Activated effector memory CD4-positive, alpha-beta T cell treated with anti-CD3 and anti-CD28 coated beads, Interleukin-2, amount 50 U/mL, for 16 hours (primary cell): ENCODE results near the gene KCNT1.

Experiments
- DNase-seq: peaks from one replicate; pipeline ENCODE4 v3.0.0-alpha.2; 2020

KCNT1 gene

DNA sequence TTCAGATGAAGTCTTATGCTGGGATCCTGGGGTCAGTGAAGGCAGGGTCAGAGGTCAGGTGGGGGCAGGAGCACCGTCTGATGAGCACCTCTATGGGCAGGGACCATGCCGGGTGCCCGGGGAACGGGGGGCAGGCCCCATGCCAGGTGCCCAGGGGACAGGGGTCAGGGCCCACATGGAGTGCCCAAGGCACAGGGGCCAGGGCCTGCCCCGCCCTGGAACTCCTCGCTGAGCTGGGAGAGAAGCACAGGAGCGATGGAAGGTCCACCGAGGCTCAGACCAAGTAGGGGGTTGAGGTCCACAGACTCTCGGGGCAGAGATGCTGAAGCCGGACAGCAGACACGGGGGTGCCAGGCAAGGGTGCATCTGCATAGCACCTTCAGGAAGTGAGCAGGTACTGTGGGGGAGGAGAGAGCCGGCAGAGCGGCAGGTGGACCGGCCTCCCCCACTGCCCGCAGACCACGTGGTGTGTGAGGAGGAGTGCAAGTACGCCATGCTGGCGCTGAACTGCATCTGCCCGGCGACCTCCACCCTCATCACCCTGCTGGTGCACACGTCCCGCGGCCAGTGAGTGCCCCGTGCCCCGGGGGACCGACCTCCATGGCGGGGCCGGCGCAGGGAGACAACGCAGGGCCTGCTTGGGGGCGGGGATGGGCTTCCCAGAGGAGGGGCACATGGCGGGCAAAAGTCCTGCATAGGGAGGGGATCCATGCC is 67.7 kb downstream of the KCNT1 start:
- no peak for DNase-seq

DNA sequence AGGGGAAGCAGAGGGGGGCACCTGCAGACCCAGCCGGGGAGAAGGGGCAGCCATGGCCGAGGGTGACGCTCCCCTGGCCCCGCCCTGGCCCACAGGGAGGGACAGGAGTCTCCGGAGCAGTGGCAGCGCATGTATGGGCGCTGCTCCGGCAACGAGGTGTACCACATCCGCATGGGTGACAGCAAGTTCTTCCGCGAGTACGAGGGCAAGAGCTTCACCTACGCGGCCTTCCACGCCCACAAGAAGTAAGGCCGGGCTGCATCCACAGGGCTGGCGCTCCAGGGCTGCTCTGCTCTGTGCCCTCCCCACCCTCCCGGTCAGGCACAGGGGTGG is 68.2 kb downstream of the KCNT1 start:
- DNase-seq, result no peak

DNA sequence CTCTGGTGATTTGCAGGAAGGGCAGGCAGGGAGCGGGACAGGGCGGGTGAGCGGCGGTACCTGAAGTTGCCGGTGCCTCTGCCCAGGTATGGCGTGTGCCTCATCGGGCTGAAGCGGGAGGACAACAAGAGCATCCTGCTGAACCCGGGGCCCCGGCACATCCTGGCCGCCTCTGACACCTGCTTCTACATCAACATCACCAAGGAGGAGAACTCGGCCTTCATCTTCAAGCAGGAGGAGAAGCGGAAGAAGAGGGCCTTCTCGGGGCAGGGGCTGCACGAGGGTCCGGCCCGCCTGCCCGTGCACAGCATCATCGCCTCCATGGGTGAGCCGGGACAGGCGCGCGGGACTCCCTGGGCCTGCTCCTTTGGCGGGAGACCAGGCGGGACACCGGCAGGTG is 68.8 kb downstream of the KCNT1 start:
- DNase-seq, result no peak

DNA sequence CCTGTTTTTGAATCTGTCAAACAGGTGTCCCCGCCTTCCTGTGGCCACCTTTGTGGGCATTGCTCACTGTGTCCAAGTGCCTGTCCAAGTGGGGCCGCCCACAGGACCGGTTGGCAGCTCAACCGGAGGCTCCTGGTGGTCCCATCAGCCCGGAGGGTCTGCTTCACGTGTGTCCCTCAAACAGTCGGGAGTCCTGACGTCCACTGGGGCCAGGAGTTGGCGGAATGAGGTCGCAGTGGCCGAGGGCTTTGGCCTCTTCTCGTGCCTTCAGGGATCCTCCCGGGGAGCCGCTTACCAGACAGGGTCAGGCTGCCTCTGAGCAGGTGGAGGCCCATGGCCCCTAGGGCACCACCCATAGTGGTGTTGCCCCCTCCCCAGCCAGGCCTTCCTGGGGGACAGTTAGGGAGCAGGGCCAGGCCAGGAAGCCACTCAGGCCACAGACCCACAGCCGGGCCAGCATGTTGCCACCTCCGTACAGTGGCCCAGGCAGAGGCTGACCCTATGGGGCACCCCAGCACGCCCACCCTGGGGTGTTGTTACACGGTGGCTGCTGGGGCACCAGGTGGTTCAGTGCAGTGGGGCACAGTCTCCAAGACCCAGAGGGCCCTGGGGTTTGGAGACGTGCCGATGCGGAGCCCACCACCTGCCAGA is 69.5 kb downstream of the KCNT1 start:
- no peak for DNase-seq

DNA sequence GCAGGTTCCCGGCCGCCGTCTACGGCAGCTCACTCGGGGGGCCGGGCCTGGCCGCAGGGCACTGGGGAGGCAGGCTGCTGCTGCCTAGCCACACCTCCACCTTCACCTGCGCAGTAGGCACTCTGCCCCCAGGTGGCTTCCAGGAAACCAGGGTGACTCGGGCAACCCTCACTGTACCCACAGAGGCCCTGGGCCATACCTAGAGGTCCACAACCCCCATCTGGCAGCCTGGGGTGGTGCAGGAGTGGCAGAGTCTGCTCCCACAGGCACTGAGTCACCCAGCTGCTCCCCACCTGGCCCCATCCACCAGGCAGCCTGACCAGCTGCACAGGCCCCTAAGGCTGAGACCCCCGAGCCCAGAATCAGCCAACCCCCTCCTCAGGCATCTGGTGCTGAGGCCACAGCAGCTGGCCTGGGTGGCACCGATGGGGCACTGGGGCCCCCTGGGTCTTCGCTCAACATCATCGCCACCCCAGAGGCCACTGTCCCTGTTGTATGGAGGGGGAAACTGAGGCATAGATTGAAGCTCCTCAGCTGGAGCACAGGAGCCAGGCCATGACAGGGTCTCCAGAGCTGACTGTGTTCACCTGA is 70.2 kb downstream of the KCNT1 start:
- DNase-seq, result no peak

DNA sequence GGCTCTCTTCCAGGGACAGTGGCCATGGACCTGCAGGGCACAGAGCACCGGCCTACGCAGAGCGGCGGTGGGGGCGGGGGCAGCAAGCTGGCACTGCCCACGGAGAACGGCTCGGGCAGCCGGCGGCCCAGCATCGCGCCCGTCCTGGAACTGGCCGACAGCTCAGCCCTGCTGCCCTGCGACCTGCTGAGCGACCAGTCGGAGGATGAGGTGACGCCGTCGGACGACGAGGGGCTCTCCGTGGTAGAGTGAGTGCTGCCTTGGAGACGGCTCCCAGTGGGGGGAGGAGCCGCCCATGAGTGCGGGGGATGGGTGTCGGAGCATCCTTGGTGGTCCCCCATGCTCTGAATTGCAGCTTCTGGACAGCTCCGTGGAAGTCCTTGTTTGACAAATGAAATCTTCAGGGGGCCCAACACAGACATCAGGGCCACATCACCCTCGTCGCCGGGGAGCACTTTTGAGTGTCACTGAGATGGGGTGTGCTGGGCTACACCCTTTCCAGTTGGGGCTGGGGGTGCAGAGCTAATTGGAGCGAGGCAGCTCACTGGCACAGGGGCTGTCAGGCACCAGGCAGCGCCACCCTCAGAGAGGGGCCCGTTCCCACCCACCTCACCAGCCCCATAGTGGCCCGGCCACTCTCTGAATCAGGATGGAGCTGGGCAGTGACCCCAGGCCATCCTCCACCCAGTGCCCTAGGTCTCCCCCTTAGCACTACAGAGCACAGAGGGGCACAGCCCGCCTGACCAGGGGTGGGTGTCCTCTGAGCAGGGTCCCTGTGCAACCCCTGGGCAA is 70.9 kb downstream of the KCNT1 start:
- DNase-seq, result no peak

DNA sequence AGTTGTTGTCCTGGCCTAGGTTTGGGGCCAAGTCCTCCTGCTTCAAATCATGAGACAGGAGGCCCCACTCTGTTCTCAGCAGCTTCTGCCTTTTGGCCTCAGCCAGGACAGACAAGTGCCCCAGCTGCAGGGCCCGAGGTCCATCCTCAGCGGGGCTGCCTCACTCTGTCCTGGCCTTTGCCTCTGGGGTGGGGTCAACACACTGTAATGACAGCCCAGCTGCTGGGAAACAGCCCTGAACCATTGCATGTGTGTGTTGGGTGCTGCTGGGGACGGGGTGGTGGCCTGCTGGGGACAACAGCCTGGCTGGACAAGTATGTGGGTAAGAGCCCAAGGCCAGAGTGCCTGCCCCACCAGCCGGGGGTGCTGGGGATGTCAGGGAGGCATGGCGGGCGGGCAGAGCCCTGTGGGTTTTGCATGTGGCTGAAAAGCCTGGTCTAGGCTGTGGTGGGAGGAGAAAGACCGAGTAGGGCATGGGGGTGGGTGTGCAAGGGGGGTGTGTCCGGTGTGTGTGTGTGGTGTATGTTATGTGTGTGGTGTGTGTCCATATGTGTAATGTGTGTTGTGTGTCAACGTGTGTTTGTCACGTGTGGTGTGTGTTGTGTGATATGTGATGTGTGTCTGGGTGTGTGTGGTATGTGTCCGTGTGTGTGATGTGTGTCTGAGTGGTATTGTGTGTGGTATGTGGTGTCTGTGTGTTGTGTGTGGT is 71.7 kb downstream of the KCNT1 start:
- no peak for DNase-seq

DNA sequence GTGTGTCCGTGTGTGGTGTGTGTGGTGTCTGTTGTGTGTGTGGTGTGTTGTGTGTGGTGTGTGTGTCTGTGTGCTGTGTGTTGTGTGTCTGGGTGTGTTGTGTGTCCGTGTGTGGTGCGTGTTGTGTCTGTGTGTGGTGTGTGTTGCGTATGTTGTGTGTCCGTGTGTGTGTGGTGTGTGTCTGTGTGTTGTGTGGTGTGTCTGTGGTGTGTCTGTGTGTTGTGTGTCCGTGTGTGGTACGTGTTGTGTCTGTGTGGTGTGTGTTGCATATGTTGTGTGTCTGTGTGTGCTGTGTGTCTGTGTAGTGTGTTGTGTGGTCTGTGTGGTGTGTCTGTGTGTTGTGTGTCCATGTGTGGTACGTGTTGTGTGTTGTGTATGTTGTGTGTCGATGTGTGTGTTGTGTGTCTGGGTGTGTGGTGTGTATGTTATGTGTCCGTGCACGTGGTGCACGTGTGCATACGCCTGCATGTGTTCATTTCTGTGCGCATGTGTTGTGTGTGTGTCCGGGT is 72.3 kb downstream of the KCNT1 start:
- no peak for DNase-seq

DNA sequence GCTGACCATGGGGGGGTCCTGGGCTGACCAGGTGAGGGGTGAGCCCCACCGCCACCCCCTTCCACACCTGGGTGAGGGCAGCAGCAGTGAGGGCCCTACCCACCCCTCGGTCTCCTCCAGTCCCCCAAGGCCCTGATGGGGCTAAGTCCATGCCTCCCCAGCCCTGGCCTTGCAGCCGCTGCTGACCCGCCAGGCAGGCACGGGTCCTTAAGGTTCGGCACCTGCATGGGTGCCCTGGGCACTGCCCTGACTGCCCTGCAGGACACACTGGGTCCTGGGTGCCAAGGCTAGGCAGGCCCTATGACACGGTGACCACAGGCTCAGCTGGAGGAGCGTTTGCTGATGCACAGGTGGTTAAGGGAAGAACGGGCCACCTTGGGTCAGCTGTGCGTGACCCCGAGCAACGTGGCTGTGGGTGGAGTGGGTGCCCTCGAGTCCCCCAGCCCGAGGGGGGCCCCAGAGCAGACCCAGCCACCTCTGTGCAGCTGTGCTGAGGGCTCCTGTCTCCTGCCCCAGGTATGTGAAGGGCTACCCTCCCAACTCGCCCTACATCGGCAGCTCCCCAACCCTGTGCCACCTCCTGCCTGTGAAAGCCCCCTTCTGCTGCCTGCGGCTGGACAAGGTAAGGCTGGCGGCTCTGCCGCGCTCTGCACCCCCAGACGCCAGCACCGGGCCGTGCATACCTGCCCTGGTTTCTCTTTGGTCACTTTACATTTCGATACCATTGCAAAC is 73.0 kb downstream of the KCNT1 start:
- no peak for DNase-seq

DNA sequence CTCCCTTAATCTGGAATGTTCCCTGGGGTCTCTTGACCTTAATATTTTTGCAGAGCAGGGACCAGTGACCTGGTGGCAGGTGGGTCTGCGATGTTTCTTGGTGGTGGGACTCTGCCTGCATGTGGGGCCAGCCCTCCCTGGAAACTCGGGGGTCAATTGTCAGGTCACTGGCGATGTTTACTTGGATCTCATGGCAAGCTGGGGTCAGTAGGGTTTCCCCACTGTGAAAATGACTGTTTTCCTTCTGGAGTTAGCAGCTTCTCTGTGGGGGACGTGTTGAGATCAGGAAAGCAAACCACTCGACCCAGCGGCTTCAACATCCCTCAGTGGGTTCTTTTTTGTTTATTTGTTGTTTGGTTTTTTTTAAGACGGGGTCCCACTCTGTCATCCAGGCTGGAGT is 73.9 kb downstream of the KCNT1 start:
- DNase-seq, result no peak

DNA sequence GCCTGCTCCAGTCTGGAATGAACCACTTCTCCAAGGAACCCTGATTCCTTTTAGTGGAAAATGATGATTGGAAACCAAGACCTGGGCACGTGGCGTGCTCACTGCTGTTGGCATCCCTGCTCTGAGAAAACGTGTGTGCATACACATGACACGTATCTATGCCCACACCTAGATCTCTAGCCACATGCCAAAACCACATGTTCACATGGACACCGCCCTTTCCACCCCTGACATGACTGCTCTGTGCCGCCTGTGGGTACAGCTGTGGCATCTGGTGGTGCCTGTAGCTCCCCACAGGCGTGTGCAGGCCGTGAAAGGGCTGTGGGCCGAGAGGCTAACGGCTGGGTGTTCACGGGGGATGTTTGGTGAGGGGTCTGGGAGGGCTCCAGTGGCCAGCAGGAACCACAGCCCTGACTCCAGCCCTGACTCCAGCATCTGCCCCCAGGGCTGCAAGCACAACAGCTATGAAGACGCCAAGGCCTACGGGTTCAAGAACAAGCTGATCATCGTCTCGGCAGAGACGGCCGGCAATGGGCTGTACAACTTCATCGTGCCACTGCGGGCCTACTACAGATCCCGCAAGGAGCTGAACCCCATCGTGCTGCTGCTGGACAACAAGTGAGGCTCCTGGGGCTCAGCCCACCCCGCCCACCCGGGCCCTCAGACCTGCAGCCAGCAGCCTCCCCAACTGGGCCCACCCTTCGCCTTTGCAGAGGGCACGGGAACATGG is 75.1 kb downstream of the KCNT1 start:
- DNase-seq, result no peak

DNA sequence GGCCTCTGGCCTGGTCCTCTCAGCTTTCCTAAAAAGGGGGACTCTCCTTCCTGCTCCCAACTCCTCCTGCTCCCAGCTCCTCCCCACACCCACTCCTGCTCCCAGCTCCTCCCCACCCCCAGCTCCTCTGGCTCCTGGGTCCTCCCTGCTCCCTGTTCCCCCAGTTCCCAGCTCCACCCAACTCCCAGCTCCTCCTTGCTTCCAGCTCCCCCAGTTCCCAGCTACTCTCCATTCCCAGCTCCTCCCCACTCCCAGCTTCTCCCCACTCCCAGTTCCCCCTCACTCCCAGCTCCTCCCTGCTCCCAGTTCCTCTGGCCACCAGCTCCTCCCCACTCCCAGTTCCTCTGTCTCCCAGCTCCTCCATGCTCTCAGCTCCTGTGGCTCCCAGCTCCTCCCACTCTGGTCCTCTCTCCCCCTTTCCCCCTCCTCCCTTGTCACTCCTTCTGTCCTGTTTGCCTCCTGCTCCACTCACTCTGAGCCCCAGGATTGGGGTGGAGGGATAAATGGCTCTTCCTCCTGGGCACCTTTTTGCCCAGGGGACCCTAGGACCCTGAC is 75.7 kb downstream of the KCNT1 start:
- no peak for DNase-seq

DNA sequence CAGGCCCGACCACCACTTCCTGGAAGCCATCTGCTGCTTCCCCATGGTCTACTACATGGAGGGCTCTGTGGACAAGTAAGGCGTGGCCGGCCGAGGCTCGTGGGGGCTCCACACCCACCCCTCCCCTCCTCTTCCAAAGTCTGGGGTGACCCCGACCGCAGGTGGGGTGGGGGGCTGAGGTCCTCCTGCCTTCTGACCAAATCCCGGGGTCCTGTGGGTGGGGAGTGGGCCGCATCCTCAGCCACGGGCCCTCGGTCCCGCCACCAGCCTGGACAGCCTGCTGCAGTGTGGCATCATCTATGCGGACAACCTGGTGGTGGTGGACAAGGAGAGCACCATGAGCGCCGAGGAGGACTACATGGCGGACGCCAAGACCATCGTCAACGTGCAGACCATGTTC is 76.4 kb downstream of the KCNT1 start:
- no peak for DNase-seq

DNA sequence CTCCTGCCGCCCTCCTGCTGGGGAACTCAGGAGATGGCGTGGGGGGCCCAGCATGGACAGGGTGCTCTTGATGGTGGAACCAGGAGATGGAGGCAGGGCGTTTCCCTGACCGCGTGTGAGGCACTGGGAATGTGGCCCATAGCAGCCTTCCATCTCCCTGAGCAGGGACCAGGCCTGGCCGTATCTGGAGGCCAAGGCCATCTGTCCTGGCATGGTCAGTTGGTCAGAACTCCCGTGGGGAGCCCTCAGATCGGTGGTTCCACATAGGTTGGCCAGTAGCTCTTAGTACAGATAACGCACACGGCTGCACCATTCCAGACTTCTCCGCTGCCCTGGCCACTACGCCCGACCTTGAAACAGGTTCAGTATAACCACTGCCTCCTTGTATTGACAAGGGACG is 77.6 kb downstream of the KCNT1 start:
- DNase-seq, result no peak

DNA sequence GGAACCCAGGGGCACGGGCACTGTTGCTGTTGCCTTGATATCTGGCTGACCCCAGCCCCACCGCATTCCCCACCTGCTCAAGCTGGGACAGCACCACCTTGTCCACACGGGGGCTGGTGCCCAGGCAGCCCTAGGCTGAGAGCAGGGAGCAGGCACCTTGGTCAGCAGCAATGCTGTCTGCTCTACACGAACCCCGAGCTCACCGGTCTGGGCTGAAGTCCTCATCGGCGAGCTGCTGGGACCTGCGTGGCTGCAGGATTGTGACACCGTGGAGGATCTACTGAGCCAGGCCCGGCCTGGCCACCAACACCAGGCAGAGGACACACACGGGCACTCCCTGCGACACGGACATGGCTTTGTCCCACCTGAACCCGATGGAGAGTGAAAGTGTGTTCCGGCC is 78.1 kb downstream of the KCNT1 start:
- no peak for DNase-seq

DNA sequence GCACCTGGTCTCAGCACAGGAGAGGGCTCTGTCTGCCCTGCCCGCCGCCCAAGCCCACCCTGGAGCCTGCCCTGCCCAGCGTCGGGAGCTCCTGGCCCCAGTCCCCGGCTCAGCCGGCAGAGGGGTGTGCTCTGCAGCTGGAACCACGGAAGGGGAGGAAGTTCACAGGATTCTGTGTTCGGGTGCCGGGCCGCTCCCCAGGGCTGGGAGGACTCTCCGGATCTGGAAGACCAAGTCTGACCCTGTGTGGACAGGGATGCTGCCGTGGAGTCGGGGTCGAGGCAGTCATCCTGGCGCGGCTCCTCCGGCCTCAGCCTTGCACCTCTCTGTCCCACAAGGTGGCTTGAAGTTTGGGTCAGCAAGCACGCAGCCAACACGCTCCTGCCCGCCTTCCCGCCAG is 78.6 kb downstream of the KCNT1 start:
- DNase-seq, result no peak

DNA sequence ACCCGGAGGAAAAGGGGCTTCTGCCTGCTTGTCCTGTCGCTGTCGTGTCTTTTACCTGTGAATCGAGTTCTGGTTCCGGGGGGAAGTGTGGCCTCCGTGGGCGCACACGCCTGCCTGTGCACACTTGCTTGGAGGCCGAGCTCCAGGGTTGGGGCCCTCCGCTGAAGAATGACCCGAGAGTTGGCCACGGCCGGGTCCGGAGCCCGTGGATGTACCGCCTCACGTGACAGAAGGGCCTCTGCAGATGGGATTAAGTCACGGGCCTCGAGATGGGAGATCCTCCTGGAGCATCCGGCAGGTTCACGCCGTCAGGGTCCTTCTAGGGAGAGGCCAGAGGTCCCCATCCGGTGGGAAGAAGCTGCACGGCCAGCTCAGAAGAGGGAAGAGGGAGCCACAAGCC is 81.0 kb downstream of the KCNT1 start:
- DNase-seq, result no peak

DNA sequence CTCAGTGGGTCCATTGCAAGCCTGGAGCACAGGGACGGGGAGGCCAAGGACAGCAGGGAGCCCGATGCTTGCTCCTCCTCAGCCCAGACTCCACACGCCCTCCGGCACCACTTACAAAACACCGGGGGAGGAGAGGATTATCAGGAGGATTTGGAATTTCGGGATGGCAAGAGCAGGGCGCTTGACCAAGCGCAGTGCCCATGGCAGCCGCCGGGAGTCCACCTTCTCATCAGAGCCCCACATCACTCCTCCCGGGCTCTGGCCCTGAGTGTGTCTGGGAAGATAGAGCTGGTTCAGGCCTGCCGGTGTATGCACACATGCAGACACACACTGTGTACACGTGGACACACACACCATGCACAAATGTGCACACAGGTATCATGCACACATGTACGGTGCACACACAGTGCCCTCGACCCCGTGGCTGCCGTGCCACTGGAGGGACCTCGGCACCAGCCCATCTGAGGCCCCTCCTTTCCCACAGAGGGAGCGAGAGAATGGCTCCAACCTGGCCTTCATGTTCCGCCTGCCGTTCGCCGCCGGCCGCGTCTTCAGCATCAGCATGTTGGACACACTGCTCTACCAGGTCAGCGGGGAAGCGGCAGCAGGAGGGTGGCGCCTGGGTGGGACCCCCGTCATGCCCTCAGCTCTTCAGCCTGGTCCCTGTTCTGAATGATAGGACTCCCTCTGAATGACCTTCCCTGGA is 81.7 kb downstream of the KCNT1 start:
- DNase-seq, result no peak

DNA sequence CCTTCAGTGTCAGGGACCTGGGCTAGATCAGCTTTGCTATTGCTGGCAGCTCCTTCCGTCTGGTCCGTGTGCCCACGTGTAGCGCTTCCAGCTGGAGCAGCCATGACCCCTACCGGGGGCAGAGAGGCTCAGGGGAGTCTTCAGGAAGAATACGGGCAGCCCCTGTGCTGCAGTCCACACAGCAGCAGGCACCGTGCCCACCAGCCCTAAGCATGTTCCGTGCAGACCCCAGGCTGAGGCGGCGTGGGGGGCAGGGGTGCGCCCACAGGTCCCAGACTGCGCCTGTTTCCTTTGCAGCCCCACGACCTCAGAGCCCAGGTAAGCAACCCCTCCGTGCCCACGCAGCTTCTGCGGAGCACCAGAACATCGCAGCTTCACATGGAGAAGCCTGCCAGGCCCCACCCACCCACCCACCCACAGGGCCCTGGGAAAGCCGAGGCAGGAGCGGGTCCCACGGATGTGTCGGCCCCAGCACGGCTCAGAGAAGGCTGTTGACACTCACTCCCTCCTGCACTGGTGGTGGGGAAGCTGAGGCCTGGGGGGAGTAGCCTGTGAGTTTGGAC is 83.1 kb downstream of the KCNT1 start:
- no peak for DNase-seq

DNA sequence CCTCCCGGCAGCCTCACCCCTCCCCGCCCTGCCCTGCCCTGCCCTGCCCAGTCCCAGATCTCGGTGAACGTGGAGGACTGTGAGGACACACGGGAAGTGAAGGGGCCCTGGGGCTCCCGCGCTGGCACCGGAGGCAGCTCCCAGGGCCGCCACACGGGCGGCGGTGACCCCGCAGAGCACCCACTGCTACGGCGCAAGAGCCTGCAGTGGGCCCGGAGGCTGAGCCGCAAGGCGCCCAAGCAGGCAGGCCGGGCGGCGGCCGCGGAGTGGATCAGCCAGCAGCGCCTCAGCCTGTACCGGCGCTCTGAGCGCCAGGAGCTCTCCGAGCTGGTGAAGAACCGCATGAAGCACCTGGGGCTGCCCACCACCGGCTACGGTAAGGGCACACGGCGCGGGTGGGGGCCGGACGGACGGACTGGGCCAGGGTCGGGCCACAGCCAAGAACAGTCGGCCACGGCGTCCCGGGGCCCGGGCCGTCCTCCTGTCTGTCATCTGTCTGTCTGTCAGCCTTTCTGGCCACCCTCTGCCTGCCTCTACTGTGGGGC is 84.2 kb downstream of the KCNT1 start:
- DNase-seq, result no peak
